ENCODE results near the gene TBX2. TPM values are rescaled to one million over a fixed set of nuclear protein-coding genes. Genes with fewer than 3 reads are reported as not detected.

The TBX2 gene
- polyA plus RNA-seq, 1 donor (not counting 4 experiments of a cell fraction or from before 2014, with no cell fraction given), result not detected

DNA sequence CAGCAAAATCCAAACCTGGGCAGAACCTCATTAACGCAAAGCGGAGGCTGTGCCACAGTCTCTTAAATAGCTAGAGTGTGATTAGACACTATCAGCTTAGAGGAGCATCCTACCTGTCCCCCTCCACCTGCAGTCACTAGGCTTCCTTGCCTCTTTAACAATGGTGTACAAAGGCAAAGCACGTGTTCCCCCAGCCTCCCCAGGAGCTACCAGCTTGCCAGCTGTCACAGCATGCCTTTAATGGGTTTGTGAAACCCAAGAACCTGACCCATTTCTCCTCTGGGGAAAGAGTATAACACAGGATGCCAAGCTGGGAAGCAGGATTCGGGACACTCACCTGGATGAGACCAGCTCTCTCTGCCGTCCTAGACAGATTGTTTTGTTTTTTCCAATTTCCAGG is 37.2 kb upstream of the TBX2 start:
- no peak overlapping the region for H2AFZ ChIP-seq (ENCODE audit: control insufficient read depth, low read length)
- H3K27ac ChIP-seq (ENCODE audit: control insufficient read depth, insufficient read depth, low read length), result no peak overlapping the region
- no peaks in the 10 kb centered on the region for H3K9me1 ChIP-seq (ENCODE audit: control insufficient read depth, extremely low read depth, insufficient read depth, low read length)
- DNase-seq (ENCODE audit: low read depth, low spot score) (no peak), FAIRE-seq (no peak)
- no peaks in the 10 kb centered on the region for H4K20me1 ChIP-seq (ENCODE audit: control insufficient read depth, extremely low read depth, insufficient read depth, low read length)
- H3K9me3 ChIP-seq (ENCODE audit: control insufficient read depth, low read depth, low read length), result no peaks in the 10 kb centered on the region
- H3K9ac ChIP-seq (ENCODE audit: control insufficient read depth, extremely low read depth, insufficient read depth, low read length), result no peak overlapping the region
- peaks cover 14% of the 10 kb centered on the region for H3K4me1 ChIP-seq (ENCODE audit: control insufficient read depth, extremely low read depth, insufficient read depth, low read length)
- no peak overlapping the region for H3K4me3 ChIP-seq (ENCODE audit: control insufficient read depth in 2 of 3, extremely low read depth in 1 of 3, insufficient read depth in 2 of 3, low read depth in 1 of 3, low read length in 3 of 3)
- H3K36me3 ChIP-seq (ENCODE audit: control insufficient read depth in 2 of 2, extremely low read depth in 1 of 2, insufficient read depth in 2 of 2, low read length in 2 of 2), result no peaks in the 10 kb centered on the region
- no peaks in the 10 kb centered on the region for H3K27me3 ChIP-seq (ENCODE audit: control insufficient read depth, extremely low read depth, insufficient read depth, low read length)
- TF ChIP-seq EZH2 (IDR thresholded peaks at IDR 0.05; ENCODE audit: low read length), result no peak
- TF ChIP-seq, protein P1, sequence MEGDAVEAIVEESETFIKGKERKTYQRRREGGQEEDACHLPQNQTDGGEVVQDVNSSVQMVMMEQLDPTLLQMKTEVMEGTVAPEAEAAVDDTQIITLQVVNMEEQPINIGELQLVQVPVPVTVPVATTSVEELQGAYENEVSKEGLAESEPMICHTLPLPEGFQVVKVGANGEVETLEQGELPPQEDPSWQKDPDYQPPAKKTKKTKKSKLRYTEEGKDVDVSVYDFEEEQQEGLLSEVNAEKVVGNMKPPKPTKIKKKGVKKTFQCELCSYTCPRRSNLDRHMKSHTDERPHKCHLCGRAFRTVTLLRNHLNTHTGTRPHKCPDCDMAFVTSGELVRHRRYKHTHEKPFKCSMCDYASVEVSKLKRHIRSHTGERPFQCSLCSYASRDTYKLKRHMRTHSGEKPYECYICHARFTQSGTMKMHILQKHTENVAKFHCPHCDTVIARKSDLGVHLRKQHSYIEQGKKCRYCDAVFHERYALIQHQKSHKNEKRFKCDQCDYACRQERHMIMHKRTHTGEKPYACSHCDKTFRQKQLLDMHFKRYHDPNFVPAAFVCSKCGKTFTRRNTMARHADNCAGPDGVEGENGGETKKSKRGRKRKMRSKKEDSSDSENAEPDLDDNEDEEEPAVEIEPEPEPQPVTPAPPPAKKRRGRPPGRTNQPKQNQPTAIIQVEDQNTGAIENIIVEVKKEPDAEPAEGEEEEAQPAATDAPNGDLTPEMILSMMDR (optimal IDR thresholded peaks at IDR 0.05 in 1 of 3, IDR thresholded peaks at IDR 0.05 in 1 of 3, conservative IDR thresholded peaks at IDR 0.05 in 1 of 3; ENCODE audit: extremely low read depth in 1 of 3, insufficient read depth in 2 of 3, low read length in 3 of 3), result no peak
- no peak overlapping the region for H3K4me2 ChIP-seq (ENCODE audit: control insufficient read depth, extremely low read depth, insufficient read depth, low read depth, low read length)
- dilution Hi-C loops (cut with MboI; ENCODE audit: extremely low pct_ligation_motif_present, low sequenced_read_pairs), result no loop called here
- no peaks in the 10 kb centered on the region for H3K79me2 ChIP-seq (ENCODE audit: control insufficient read depth, insufficient read depth, low read length)

DNA sequence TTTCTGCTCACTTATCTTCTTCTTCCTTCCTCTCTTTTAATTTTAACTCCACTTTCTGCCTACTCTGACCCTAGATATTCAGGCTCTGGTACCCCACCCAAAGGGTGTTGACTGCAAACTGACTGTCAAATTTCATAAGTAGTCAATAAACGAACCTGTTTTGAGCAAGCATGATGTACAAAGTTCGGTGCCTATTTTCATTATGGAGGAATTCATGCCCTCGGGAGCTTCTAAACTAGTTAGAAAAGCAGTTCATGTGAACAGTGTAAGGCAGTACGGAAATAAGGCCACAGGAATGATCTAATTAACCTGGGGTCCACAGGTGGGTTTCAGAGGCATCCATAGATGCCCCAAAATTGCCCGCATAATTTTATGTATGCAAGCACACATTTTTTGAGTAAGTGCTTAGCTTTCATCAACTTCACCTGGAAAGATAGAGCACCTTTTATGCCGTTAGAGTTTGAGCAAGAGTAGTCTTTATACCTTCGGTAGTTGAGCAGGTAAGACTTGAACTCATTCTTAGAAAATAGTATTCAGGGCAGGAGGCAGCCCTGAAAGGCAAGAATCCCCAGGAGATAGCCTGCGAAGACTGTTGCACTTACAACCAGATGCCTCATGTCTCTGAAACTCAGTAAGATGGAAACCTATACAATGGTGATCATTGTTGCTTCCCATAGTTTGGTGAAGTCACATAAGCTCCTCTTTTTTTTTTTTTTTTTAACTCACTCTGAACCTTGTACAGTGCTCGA is 36.6 kb upstream of the TBX2 start:
- Histone ChIP-seq H3K27ac (ENCODE audit: control insufficient read depth, insufficient read depth, low read length) (no peak overlapping the region), H3K4me1 (ENCODE audit: control insufficient read depth, extremely low read depth, insufficient read depth, low read length) (peaks cover 14% of the 10 kb centered on the region), H4K20me1 (ENCODE audit: control insufficient read depth, extremely low read depth, insufficient read depth, low read length) (no peaks in the 10 kb centered on the region), H3K36me3 (ENCODE audit: control insufficient read depth in 2 of 2, extremely low read depth in 1 of 2, insufficient read depth in 2 of 2, low read length in 2 of 2) (no peaks in the 10 kb centered on the region), H3K9me1 (ENCODE audit: control insufficient read depth, extremely low read depth, insufficient read depth, low read length) (no peaks in the 10 kb centered on the region), H3K4me2 (ENCODE audit: control insufficient read depth, extremely low read depth, insufficient read depth, low read depth, low read length) (no peak overlapping the region), H3K27me3 (ENCODE audit: control insufficient read depth, extremely low read depth, insufficient read depth, low read length) (no peaks in the 10 kb centered on the region), H3K4me3 (ENCODE audit: control insufficient read depth in 2 of 3, extremely low read depth in 1 of 3, insufficient read depth in 2 of 3, low read depth in 1 of 3, low read length in 3 of 3) (no peak overlapping the region), H3K9me3 (ENCODE audit: control insufficient read depth, low read depth, low read length) (no peaks in the 10 kb centered on the region), H2AFZ (ENCODE audit: control insufficient read depth, low read length) (no peak overlapping the region), H3K79me2 (ENCODE audit: control insufficient read depth, insufficient read depth, low read length) (no peaks in the 10 kb centered on the region), H3K9ac (ENCODE audit: control insufficient read depth, extremely low read depth, insufficient read depth, low read length) (no peak overlapping the region)
- no peak for FAIRE-seq
- TF ChIP-seq, protein P1 (optimal IDR thresholded peaks at IDR 0.05 in 1 of 3, IDR thresholded peaks at IDR 0.05 in 1 of 3, conservative IDR thresholded peaks at IDR 0.05 in 1 of 3; ENCODE audit: extremely low read depth in 1 of 3, insufficient read depth in 2 of 3, low read length in 3 of 3), result no peak
- no peak for TF ChIP-seq EZH2 (IDR thresholded peaks at IDR 0.05; ENCODE audit: low read length)
- dilution Hi-C loops (cut with MboI; ENCODE audit: extremely low pct_ligation_motif_present, low sequenced_read_pairs), result no loop called here
- DNase-seq (ENCODE audit: low read depth, low spot score), result no peak

All from keratinocyte (primary cell).